HG03039 (cell line): ENCODE measurements around the gene PSMA6.
"Not testable (repeated sequence)": the region's sequence is repeated elsewhere in the genome, so short reads cannot be mapped to it uniquely, and the experiment has no call there.

Experiments
- ATAC-seq: cut with Tn5 transposase; IDR thresholded peaks from one replicate; pipeline ENCODE4 v1.9.1; 2021; ENCODE audit warnings: mild to moderate bottlenecking, moderate library complexity; ENCODE audit not compliant: unreplicated experiment

Gene PSMA6

DNA sequence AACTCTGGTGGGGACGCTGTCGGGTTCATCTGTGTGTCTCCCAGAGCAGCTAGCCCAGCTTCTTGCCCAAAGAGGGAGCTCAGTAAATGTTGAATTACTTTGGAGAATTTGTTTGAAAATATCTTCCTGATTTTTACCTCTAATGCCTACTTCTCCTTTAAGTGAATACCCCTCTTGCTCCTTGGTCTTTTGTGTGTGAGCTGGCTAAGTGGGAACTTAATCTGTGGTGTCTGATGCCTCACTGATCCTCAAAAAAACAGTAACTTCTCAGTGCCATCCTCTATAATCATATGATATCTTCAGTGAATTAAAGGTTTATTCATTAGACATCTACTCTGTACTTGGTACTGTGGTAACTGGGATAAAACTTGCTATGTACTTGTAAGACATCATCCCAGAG is 7.7 kb upstream of the PSMA6 start:
- ATAC-seq, result no peak

DNA sequence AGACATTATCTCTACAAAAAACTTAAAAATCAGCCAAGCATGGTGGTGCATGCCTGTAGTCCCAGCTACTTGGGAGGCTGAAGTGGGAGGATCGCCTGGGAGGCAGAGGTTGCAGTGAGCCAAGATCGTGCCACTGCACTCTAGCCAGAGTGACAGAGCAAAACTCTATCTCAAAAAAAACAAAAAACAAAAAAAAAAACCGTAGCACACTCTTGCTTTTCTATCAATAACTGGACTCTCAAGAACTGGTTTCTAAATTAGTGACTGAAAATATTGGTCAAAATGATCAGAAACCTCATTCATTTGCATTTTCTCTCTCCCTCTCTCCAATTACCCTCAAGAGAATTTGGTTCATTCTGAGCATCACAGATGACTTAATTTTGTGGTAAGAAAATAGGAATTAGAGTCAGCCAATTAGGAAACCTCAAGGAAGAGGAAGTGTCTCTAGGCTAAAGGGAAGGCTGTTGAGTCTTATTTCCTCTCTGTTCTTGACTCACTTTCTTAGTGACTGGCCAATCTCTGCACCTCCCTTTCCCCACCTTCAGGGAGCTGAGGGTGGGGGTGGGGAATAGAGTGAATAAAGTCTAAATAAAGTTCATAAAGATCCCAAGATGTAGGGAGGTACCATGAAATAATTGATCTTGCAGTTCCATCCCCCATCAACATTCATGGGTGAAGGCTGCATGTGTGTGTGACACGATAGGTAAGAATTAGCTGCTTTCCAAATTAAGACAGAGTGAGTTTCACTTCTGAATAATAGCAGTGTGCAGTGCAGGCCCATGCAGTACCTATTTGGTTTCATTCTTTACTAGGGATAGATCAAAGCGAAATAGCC is 6.8 kb upstream of the PSMA6 start:
- peak; percentile 52 for ATAC-seq

DNA sequence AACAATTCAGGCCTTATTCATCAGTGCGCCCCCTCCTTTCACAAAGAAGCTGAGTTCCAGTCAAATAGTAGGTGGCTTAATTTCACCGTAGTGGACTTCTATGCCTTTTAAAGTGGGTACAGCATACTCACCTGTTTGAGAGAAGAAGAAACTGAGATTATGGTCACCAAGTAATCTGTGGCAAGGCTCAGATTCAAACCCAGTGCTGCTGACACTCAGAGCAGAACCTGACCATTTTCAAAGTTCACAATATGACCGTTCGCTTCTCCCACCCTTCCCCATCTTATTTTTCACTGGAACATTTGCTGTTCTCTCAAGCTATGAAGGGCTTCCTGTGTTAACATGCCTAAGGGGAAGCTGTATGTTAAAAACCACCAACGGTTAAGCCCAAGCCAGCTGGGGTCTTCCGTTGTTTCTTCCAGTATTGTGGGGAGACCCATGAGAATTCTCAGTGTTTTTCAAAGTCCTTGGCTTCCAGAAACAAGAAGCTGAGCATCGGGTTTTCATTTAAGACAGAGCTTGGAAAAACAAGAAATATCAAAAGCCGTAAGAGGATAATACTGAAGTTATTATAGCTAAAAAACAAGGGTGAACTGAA is 6.1 kb upstream of the PSMA6 start:
- peak; percentile 5 for ATAC-seq

GRCh38 chr14:35286707-35287106 is 5.5 kb upstream of the PSMA6 start:
- ATAC-seq, result no peak

GRCh38 chr14:35287431-35288013 is 4.7 kb upstream of the PSMA6 start:
- no peak for ATAC-seq

GRCh38 chr14:35289623-35290022 is 2.6 kb upstream of the PSMA6 start:
- no peak for ATAC-seq

- peak; percentile 9 for ATAC-seq
These were observed 784 bp downstream of the PSMA6 start for GRCh38 chr14:35292770-35293561.

GRCh38 chr14:35295845-35296161 is 3.6 kb downstream of the PSMA6 start:
- ATAC-seq, result no peak

DNA sequence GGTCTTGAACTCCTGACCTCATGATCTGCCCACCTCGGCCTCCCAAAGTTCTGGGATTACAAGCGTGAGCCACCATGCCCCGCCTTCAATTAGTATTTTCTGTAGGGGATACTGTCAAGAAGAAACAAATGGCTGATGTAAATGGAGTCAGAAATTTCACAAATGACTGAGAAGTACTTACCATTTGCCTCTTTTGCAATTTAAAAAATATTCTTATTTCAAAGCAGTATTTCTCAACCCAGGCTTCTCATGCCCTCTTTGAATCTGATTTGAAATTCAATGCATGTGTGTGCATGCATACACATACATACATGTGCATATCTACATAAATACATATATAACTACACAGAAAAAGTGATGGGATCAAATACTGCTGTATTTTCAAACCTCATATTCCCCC is 4.4 kb downstream of the PSMA6 start:
- ATAC-seq, result no peak

- ATAC-seq, result no peak
These were observed 5.5 kb downstream of the PSMA6 start for GRCh38 chr14:35297706-35298105.

- no peak for ATAC-seq
These were observed 6.2 kb downstream of the PSMA6 start for GRCh38 chr14:35298351-35298750.

DNA sequence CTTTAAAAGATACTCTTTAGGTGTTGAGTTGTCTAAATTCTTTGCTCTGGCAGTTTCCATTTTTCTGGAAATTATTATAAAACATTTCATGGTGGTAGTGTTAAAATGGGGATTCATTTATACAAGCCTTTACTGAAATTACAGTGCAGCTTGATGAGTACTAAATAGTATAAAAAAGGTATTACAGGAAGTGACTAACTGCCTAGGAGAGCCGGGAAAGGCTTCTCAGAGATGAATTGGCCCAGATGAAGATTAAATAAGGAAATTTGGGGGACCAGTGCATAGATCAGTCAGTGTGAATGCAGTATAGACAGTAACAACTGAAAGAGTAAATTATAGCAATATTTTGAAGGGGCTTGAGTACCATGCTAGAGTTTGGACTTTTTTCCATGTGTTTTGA is 7.5 kb downstream of the PSMA6 start:
- ATAC-seq, result no peak

DNA sequence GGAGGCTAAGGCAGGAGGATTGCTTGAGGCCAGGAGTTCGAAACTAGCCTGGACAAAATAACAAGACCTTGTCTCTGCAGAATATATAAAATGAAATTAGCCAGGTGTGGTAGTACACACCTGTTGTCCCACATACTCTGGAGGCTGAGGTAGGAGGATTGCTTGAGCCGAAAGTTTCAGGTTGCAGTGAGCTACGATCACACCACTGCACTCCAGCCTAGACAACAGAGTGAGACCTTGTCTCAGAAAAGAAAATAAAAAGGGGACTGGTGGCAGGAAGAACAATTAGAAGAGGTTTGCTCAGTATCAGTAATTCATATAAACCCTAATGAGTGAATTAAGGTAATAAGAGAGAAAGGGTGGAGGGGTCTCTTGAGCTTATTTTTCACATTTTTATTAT is 8.0 kb downstream of the PSMA6 start:
- no peak for ATAC-seq

DNA sequence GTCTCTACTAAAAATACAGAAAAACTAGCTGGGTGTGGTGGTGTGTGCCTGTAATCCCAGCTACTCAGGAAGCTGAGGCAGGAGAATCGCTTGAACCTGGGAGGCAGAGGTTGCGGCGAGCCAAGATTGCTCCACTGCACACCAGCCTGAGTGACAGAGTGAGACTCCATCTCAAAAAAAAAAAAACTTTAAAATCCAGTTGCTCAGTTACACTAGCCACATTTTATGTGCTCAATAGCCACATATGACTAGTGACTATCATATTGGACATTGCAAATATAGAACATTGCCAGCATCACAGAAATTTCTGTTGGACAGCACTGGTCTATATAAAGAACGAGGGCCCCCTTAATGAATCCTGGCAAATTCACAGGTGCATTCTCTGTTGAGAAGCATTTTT is 9.2 kb downstream of the PSMA6 start:
- ATAC-seq, result not testable (repeated sequence)

- ATAC-seq, result no peak
These were observed 9.8 kb downstream of the PSMA6 start for GRCh38 chr14:35301735-35302528.

DNA sequence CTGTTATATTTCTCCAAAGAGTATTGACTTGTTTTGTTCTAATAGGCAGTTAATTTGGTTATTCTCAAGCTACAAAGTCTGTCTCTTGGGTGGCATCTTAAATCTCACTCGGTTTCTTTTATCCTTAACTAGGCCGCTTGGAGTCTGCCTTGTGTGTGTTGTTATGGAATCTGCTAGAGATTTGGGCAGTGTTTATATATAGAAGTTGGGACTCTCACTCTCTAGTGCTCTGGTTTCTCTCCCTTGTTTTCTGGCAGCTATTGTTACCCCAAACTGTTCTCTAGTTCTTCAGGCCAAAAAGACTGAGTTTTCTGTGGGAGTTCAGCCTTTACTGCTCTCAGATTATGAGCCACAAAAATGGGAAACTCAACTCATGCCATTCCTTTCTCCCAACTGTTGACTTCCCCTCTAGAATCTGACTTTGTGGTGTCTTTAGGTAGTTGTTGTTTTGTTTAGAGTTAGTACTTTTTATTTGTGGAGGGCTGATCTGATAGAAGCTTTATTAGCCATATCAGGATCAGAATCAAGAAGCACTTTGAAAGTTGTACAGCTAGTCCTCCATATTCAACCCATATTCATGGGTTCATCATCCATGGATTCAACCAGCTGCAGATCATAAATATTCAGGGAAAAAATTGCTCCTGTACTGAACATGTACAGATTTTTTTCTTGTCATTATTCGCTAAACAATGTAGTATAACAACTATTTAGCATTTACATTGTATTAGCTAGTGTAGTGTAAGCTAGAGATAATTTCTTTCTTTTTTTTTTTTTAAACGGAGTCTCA is 11.2 kb downstream of the PSMA6 start:
- ATAC-seq, result no peak

GRCh38 chr14:35304812-35305462 is 12.8 kb downstream of the PSMA6 start:
- no peak for ATAC-seq

GRCh38 chr14:35305633-35306032 is 13.5 kb downstream of the PSMA6 start:
- no peak for ATAC-seq

- ATAC-seq, result no peak
These were observed 13.9 kb downstream of the PSMA6 start for GRCh38 chr14:35306114-35306513.
